GM23338 (cell line): ENCODE measurements around the gene IDI2. TPM values are rescaled to one million over a fixed set of nuclear protein-coding genes. Genes with fewer than 3 reads are reported as not detected.
A peak's percentile ranks its signal among the peaks of the same experiment; 100 is the strongest.

Experiments used
- ATAC-seq: fragments of 200-7000 bp; cut with Tn5 transposase; 3 replicates; pipeline ENCODE4 v1.9.1; 2020
- DNase-seq: peaks from one replicate; pipeline ENCODE4 v3.0.0-alpha.2; 2015; ENCODE audit warnings: low spot score
- H2AFZ ChIP-seq: fragments of 200-600 bp; sonication (generic); 2 replicates; pipeline ENCODE4 v1.8.0; 2016; ENCODE audit warnings: antibody characterized with exemption, mild to moderate bottlenecking, moderate library complexity
- H3F3A ChIP-seq: fragments of 200-600 bp; sonication (generic); replicated peaks from 2 replicates; pipeline ENCODE4 v1.8.0; 2017; ENCODE audit warnings: antibody characterized with exemption, mixed run types, low read depth
- H3K27ac ChIP-seq: fragments of 200-600 bp; sonication (generic); 2 replicates; pipeline ENCODE4 v1.6.1; 2016; ENCODE audit warnings: low read depth
- H3K27me3 ChIP-seq: fragments of 200-600 bp; sonication (generic); 2 replicates; pipeline ENCODE4 v1.8.0; 2016; ENCODE audit warnings: mild to moderate bottlenecking, mixed run types, moderate library complexity; ENCODE audit not compliant: insufficient read depth
- H3K36me3 ChIP-seq: fragments of 200-600 bp; sonication (generic); 2 replicates; pipeline ENCODE4 v1.8.0; 2016; ENCODE audit warnings: mild to moderate bottlenecking; ENCODE audit not compliant: insufficient read depth
- H3K4me1 ChIP-seq: fragments of 200-600 bp; sonication (generic); 2 replicates; pipeline ENCODE4 v1.8.0; 2016; ENCODE audit warnings: mild to moderate bottlenecking, moderate library complexity; ENCODE audit not compliant: insufficient read depth
- H3K4me2 ChIP-seq: fragments of 200-600 bp; sonication (generic); 2 replicates; pipeline ENCODE4 v1.7.1; 2017; ENCODE audit warnings: mixed run types
- H3K4me3 ChIP-seq: fragments of 200-600 bp; sonication (generic); 2 replicates; pipeline ENCODE4 v1.6.1; 2016; ENCODE audit warnings: mixed run types
- H3K79me2 ChIP-seq: fragments of 200-600 bp; sonication (generic); replicated peaks from 2 replicates; pipeline ENCODE4 v1.8.0; 2017; ENCODE audit warnings: mild to moderate bottlenecking; ENCODE audit not compliant: insufficient read depth
- H3K9me2 ChIP-seq: fragments of 200-600 bp; sonication (generic); 2 replicates; pipeline ENCODE4 v1.8.0; 2017; ENCODE audit not compliant: insufficient read depth
- H4K20me1 ChIP-seq: fragments of 200-600 bp; sonication (generic); replicated peaks from 2 replicates; pipeline ENCODE4 v1.8.0; 2017; ENCODE audit warnings: mild to moderate bottlenecking; ENCODE audit not compliant: insufficient read depth
- H3K27ac Mint-ChIP-seq: 2 replicates; pipeline ENCODE4 v1.8.0; 2020; ENCODE audit warnings: inconsistent platforms, mild to moderate bottlenecking, moderate library complexity, mixed read lengths
- H3K27me3 Mint-ChIP-seq: 3 replicates; pipeline ENCODE4 v1.8.0; 2022; ENCODE audit warnings: low read depth, mild to moderate bottlenecking, moderate library complexity, mixed read lengths, inconsistent platforms; ENCODE audit not compliant: insufficient read depth, poor library complexity
- H3K36me3 Mint-ChIP-seq: 3 replicates; pipeline ENCODE4 v1.8.0; 2021; ENCODE audit warnings: low read depth, mild to moderate bottlenecking, inconsistent platforms, moderate library complexity, mixed read lengths
- H3K4me1 Mint-ChIP-seq: 3 replicates; pipeline ENCODE4 v1.8.0; 2020; ENCODE audit warnings: mild to moderate bottlenecking, inconsistent platforms, mixed read lengths
- H3K4me3 Mint-ChIP-seq: 3 replicates; pipeline ENCODE4 v1.8.0; 2021; ENCODE audit warnings: moderate library complexity, mild to moderate bottlenecking, inconsistent platforms, mixed read lengths
- H3K9me3 Mint-ChIP-seq: 3 replicates; pipeline ENCODE4 v1.8.0; 2020; ENCODE audit warnings: moderate library complexity, mild to moderate bottlenecking, inconsistent platforms, mixed read lengths
- CTCF ChIP-seq, 2 experiments: fragments of 200-600 bp in 1 of 2; sonication (generic) in 1 of 2; conservative IDR thresholded peaks; 2 replicates each; pipeline versions ENCODE4 v1.5.1 to v1.6.1; 2016 to 2017; ENCODE audit warnings: antibody characterized with exemption in 2 of 2, low read depth in 2 of 2, mild to moderate bottlenecking in 2 of 2, moderate library complexity in 1 of 2
- ETS1 ChIP-seq: IDR thresholded peaks from 2 replicates; pipeline ENCODE4 v1.6.1; 2016; ENCODE audit warnings: antibody characterized with exemption
- NANOG ChIP-seq: IDR thresholded peaks from 2 replicates; pipeline ENCODE4 v1.6.1; 2016; ENCODE audit warnings: antibody characterized with exemption, borderline replicate concordance
- ZNF114 ChIP-seq: fragments of 250-450 bp; sonication (Bioruptor Pico); IDR thresholded peaks from 2 replicates; pipeline ENCODE4 v1.5.0; 2020; ENCODE audit warnings: mild to moderate bottlenecking, moderate library complexity
- ZNF331 ChIP-seq: fragments of 250-450 bp; sonication (Bioruptor Pico); IDR thresholded peaks from 2 replicates; pipeline ENCODE4 v1.5.0; 2020; ENCODE audit warnings: low read depth, mild to moderate bottlenecking, moderate library complexity
- polyA plus RNA-seq: library from polyadenylated mRNA; unstranded; fragments of >200 nt; fragmentation: Nextera tagmentation; extraction: Ambion mirVana; gene quantifications from 2 replicates; pipeline ENCODE4 v1.2.1, GENCODE V29; 2016
- total RNA-seq: library from RNA; depleted of rRNA; stranded (reverse); fragments of >200 nt; shearing (Covaris generic); gene quantifications from 2 replicates; pipeline ENCODE4 v1.2.3, GENCODE V29; 2014

Gene IDI2
- total and polyA plus RNA-seq, 2 experiments from 2014 or later = not detected

DNA sequence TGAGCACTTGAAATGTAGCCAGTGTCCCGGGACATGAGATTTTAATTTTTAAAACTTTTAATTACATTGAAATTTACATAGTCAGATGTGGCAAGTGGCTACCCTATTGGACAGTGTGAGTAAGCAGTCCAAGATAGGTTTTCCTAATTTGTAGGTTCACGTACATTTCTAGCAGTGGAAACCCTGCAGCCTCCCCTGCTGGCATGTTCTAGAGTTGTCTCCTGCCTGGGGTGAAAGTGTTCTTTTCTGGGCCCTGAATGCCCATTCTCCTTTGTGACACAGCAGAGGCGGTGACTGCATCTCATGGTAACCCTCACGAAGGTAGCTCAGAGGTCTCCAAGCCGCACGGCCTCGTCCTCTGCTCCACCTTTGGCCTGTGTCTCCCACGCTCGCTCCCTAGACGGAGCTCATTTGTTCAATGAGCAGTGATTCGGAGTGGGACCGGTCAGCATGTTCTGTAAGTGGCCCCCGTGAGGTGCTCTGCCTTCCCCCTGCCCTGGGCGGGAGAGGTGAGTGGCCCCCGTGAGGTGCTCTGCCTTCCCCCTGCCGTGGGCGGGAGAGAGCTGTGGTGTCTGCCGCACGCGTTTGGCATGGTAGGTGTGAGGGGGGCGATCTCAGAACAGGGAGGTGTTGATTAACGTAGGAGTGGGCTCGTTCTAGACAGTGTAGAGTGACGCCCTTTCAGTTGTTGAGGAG lies 48.5 kb upstream of the IDI2 start (continued):
- TF ChIP-seq CTCF (conservative IDR thresholded peaks at IDR 0.05; ENCODE audit: low read depth in 2 of 2) = peak; percentile 16 to 35; a peak in 3 of 4 replicates

- Histone ChIP-seq H2AFZ (no peak overlapping the region), H3K9me2 (no peaks in the 10 kb centered on the region), H3K4me1 (no peaks in the 10 kb centered on the region; the same call in 1 of the 2 replicates), H3K79me2 (peaks cover 10% of the 10 kb centered on the region), H3K27ac (no peak overlapping the region), H3F3A (no peaks in the 10 kb centered on the region), H3K4me3 (no peak overlapping the region), H4K20me1 (peaks cover 7% of the 10 kb centered on the region; the same call in 1 of the 2 replicates), H3K4me2 (no peak overlapping the region), H3K27me3 (no peaks in the 10 kb centered on the region), H3K36me3 (no peaks in the 10 kb centered on the region)
- Mint-ChIP-seq H3K27me3 (peaks cover 2% of the 10 kb centered on the region), H3K9me3 (no peaks in the 10 kb centered on the region), H3K36me3 (peaks cover 8% of the 10 kb centered on the region), H3K4me1 (peaks cover 4% of the 10 kb centered on the region; the same call in 2 of the 3 replicates), H3K4me3 (no peak overlapping the region), H3K27ac (peak overlapping the region; percentile 19; the same call in 1 of the 2 replicates)
- ATAC-seq (peak; percentile 76), DNase-seq (peak; percentile 57)
- TF ChIP-seq ZNF331 (no peak), ETS1 (no peak)
These were observed 45.3 kb upstream of the IDI2 start for GRCh38 chr10:1070919-1071318.

DNA sequence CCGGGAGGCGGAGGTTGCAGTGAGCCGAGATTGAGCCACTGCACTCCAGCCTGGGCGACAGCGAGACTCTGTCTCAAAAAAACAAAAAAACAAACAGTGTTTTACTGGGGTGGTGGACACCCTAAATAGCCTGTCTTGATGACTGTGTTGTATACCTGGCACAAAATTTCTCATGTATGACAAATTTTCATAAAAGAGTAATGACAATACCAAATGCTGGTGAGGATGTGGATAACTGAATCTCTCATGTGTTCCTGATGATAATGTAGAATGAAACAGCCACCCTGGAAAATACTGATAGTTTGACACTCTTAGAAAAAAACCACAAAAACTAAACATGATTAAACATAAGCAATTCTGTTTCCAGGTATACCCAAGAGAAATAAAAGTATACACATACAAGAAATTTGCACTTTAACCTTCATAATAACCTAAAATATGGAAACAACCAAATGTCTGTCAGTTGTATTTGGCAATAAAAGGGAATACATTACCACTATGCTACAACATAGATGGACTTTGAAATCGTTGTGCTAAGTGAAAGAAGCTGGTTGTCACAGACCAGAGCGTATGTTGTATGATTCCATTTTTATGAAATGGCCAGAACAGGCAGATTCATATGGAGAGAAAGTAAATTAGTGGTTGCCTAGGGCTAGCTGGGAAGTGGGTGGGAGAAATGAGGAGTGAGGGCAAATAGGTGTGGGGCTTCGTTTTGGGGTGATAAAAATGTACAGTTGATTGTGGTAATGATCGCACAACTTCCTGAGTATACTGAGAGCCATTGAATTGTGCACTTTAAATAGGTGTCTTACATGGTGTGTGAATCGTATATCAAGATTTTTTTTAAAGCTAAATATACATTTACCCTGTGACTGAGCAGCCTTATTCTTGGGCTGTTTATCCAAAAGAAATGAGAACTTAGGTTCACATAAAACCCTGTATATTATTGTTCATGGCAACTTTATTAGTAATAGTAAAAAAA lies 43.0 kb upstream of the IDI2 start:
- Histone ChIP-seq H3K27me3 (no peaks in the 10 kb centered on the region), H3K79me2 (peaks cover 13% of the 10 kb centered on the region), H3K4me2 (no peak overlapping the region), H3K27ac (no peak overlapping the region), H3K4me1 (no peaks in the 10 kb centered on the region; the same call in 1 of the 2 replicates), H3K36me3 (no peaks in the 10 kb centered on the region), H2AFZ (no peak overlapping the region), H3F3A (no peaks in the 10 kb centered on the region; the same call in 1 of the 2 replicates), H3K9me2 (no peaks in the 10 kb centered on the region), H3K4me3 (no peak overlapping the region), H4K20me1 (peaks cover 6% of the 10 kb centered on the region; the same call in 1 of the 2 replicates)
- Mint-ChIP-seq H3K4me3 (no peak overlapping the region), H3K4me1 (peaks cover 4% of the 10 kb centered on the region; the same call in 2 of the 3 replicates), H3K27me3 (peaks cover 2% of the 10 kb centered on the region), H3K36me3 (peaks cover 1% of the 10 kb centered on the region; the same call in 2 of the 3 replicates), H3K27ac (no peak overlapping the region), H3K9me3 (no peaks in the 10 kb centered on the region)
- DNase-seq (no peak), ATAC-seq (no peak)
- no peak for TF ChIP-seq ZNF114 (CRISPR knock-in tag)
- no peak for TF ChIP-seq NANOG
- no peak for TF ChIP-seq ZNF331
- TF ChIP-seq ETS1 = no peak
